GM19043 (cell line): ENCODE results near the gene TRPV2.
"Not testable (repeated sequence)": the region's sequence is repeated elsewhere in the genome, so short reads cannot be mapped to it uniquely, and the experiment has no call there.

Source experiments
- ATAC-seq: cut with Tn5 transposase; IDR thresholded peaks from one replicate; pipeline ENCODE4 v1.9.1; 2021; ENCODE audit warnings: low read depth; ENCODE audit not compliant: unreplicated experiment

TRPV2 gene, protein sequence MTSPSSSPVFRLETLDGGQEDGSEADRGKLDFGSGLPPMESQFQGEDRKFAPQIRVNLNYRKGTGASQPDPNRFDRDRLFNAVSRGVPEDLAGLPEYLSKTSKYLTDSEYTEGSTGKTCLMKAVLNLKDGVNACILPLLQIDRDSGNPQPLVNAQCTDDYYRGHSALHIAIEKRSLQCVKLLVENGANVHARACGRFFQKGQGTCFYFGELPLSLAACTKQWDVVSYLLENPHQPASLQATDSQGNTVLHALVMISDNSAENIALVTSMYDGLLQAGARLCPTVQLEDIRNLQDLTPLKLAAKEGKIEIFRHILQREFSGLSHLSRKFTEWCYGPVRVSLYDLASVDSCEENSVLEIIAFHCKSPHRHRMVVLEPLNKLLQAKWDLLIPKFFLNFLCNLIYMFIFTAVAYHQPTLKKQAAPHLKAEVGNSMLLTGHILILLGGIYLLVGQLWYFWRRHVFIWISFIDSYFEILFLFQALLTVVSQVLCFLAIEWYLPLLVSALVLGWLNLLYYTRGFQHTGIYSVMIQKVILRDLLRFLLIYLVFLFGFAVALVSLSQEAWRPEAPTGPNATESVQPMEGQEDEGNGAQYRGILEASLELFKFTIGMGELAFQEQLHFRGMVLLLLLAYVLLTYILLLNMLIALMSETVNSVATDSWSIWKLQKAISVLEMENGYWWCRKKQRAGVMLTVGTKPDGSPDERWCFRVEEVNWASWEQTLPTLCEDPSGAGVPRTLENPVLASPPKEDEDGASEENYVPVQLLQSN

DNA sequence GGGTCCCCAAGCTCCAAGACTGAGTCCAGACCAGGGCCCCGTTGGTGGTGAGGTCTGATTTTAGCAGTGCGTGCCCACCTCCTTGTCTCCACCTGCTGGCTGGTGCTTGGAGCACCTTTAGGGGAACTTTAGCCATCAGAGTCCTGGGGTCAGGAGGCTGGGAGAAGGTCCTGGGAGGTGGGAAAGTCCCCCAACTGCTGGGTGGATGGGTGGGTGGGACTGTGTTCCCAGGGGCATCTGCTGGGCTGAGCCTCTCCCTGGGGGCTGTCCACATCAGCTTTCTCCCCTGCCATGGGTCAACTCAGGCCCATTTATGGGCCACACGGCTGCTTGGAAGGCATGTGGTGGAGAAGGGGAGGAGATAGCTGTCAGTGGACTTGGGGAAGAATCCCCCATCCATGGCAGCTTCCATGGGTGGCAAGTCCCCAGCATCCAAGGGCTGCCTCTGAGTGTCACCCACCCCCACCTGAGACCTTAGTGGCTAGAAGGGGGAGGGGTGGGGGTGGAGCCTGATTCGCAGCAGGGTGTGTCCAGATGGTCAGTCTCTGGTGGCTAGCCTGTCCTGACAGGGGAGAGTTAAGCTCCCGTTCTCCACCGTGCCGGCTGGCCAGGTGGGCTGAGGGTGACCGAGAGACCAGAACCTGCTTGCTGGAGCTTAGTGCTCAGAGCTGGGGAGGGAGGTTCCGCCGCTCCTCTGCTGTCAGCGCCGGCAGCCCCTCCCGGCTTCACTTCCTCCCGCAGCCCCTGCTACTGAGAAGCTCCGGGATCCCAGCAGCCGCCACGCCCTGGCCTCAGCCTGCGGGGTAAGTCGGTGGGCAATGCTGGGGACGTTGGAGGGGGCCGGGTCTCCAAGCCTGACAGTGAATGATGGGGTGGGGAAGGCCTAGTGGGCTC lies at the start of gene TRPV2:
Gene TRPV2 (plus strand): TSS at position 541 of the 894 bp plus-strand sequence. CDS start 2,098 bp downstream, outside the sequence.
- ATAC-seq: no peak

DNA sequence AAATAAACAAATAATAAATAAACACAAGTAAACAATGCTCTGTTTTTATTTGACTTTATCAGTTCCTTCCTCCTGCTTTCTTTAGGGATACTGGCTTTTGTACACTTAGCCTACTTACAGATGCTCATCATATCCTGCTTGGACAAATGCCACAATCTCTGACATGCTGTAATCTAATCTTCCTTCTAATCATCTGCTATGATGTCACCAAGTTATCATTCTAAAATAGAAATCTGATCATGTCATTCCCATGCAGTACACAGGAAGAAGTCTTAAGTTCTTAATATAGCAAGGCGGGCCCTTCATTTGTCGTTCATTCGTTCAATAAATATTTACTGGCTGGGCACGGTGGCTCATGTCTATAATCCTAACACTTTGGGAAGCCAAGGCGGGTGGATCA lies 43.6 kb upstream of the TRPV2 start:
- no peak for ATAC-seq

DNA sequence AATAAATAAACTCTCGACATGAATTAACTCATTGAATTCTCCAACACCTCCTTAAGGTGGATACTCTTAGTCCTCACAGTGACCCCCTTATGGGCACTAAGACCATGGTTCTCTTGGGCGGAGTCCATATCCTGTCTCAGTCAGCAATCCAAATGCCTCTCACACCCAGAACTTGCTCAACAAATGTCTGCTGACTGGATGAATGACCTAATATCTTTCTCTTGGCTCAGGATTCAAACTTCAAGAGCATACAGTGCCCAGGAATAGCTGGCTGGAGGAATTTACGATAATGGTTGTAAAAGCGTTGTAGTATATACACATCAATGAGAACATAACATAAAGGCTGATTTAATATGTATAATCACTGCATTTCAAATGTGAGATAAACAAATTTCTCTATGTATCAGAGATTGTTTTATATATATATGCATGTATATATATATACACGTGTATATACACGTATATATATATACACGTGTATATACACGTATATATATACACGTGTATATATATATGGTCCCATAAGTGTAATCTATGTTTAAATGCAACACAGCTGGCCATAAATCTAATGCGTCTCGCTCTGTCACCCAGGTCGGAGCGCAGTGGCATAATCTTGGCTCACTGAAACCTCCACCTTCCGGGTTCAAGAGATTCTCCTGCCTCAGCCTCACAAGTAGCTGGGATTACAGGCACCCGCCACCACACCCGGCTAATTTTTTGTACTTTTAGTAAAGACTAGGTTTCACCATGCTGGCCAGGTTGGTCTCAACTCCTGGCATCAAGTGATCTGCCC lies 41.0 kb upstream of the TRPV2 start:
- ATAC-seq: no peak

DNA sequence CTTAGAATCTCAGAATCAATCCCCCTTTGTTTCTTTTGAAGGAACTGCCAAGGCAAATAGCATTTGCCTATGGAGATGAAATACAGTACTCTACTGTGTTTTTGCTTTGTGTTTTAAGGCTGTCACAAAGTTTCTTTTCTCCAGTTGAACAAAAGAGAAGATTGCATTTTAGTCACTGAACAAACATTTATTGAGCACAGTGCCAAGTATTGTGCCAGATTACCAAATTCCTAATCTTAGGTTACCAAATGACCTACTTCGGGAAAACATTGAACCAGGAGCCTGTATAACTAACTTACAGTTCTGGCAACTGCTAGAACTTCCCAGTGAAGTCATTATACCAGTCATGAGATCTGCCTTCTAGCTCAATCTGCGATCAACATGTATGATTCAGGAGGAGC lies 37.4 kb upstream of the TRPV2 start:
- no peak for ATAC-seq

DNA sequence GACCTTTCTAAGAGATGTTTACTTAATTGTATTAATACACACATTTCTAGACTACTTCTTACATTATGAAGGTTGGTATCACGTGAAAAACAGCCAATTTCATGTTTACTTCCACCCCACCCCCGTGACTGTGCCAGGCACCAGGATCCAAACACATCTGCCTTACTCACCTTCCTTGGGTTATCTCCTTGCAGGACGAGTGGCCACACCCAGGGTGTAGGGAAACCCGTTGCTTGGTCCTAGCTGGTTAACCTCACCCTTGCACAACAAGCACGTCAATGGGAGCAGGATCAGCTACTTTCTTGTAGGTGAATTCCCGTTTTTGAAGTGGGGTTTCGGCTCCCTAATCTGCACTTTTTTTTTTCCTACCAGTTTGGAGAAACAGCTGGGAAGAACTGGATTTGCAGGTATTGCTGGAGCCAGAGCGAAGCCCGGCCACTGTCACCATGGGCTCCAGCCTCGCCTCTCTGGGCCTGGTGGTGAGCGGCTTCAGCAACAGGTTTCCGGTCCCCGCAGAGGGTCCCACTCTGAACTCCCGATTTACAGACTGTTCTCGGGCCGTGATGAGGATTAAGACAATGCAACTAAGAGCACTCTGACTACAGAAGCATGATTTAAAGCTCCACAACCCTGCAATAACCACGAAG lies 36.6 kb upstream of the TRPV2 start:
- no peak for ATAC-seq

DNA sequence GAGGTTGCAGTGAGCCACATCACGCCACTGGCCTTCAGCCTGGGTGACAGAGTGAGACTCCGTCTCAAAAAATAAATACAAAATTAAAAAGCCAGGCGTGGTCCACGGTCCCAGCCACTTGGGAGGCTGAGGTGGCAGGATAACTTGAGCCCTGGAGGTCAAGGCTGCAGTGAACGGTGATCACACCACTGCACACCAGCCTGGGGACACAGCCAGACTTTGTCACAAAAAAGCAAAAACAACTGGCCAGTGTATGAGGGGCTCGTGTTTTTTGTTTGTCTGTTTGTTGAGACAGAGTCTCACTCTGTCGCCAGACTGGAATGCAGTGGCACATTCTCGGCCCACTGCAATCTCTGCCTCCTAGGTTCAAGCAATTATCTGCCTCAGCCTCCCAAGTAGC lies 35.7 kb upstream of the TRPV2 start:
- ATAC-seq: no peak

DNA sequence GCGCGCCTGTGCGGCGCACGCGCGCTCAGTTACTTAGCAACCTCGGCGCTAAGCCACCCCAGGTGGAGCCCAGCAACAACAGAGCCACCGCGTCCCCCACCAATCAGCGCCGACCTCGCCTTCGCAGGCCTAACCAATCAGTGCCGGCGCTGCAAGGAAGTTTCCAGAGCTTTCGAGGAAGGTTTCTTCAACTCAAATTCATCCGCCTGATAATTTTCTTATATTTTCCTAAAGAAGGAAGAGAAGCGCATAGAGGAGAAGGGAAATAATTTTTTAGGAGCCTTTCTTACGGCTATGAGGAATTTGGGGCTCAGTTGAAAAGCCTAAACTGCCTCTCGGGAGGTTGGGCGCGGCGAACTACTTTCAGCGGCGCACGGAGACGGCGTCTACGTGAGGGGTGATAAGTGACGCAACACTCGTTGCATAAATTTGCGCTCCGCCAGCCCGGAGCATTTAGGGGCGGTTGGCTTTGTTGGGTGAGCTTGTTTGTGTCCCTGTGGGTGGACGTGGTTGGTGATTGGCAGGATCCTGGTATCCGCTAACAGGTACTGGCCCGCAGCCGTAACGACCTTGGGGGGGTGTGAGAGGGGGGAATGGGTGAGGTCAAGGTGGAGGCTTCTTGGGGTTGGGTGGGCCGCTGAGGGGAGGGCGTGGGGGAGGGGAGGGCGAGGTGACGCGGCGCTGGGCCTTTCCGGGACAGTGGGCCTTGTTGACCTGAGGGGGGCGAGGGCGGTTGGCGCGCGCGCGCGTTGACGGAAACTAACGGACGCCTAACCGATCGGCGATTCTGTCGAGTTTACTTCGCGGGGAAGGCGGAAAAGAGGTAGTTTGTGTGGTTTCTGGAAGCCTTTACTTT lies 34.5 kb upstream of the TRPV2 start, which contains the start of gene UBB:
Gene UBB (plus strand): TSS at position 452 of the 856 bp plus-strand sequence. CDS start 817 bp downstream, outside the sequence.
- peak; percentile 92 for ATAC-seq

DNA sequence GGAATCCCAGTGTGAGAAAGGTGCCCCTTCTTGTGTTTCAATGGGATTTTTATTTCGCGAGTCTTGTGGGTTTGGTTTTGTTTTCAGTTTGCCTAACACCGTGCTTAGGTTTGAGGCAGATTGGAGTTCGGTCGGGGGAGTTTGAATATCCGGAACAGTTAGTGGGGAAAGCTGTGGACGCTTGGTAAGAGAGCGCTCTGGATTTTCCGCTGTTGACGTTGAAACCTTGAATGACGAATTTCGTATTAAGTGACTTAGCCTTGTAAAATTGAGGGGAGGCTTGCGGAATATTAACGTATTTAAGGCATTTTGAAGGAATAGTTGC lies 33.9 kb upstream of the TRPV2 start:
- no peak for ATAC-seq

DNA sequence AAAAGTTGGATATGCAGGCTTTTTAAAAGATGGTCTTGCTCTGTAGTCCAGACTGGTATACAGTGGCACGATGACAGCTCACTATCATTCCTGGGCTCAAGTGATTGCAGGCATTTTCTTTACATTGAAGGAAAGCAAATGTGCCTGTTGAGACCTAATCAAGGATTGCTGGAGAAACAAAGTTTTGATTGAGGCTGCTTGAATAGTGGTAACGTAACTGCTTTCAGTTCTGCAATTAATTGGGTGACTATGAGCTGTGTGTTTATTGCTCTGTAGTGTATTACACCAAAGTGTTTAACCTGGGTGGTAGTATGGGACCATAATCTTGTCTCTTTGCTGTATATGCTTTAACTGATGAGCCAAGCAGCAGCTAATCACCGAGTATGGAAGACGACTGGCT lies 32.2 kb upstream of the TRPV2 start:
- no peak for ATAC-seq

DNA sequence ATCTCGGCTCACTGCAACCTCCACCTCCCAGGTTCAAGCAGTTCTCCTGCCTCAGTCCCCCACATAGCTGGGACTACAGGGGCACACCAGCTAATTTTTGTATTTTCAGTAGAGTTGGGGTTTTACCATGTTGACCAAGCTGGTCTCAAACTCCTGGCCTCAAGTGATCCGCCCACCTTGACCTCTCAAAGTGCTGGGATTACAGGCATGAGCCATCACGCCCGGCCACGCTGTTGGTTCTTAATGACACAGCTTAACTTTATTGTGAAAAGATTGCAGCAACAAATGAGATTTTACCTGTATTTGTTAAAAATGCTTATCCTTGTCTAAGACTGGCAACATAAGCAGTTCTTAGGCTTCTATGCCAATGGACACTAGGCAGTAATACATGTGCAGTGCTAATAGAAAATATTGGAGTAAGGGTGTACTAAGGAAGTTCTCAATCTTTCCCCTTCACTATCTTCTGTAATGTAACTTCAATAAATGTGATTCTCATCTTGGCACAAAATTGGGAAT lies 31.5 kb upstream of the TRPV2 start:
- no peak for ATAC-seq

DNA sequence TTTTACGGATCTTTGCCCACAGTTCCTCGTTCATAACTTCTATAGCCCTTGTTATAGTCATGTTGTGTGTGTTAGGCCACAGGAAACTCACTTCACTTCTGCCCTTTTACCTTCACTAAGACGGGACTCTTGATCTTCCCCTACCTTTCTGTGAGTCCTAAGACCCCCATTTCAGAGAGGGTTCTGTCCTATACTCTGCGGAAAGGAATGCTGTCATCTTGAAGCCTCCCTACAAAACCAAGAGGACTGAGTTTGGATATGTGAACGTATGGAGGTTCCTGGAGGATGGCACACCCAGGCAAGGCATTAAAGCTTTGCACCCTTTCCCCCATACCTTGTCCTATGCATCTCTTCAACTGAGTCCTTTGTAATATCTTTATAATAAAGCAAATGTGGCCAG lies 30.8 kb upstream of the TRPV2 start:
- no peak for ATAC-seq

DNA sequence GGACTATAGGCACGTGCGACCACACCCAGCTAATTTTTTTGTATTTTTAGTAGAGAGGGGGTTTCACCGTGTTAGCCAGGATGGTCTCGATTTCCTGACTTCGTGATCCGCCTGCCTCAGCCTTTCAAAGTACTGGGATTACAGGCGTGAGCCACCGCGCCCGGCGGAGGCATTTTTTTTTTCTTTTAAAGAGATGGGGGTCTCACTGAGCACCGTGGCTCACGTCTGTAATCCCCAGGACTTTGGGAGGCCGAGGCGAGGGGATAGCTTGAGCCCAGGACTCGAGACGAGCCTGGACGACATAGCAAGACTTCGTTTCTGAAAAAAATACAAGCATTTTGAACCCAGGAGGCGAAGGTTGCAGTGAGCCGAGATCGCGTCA lies 29.3 kb upstream of the TRPV2 start:
- not testable (repeated sequence) for ATAC-seq

DNA sequence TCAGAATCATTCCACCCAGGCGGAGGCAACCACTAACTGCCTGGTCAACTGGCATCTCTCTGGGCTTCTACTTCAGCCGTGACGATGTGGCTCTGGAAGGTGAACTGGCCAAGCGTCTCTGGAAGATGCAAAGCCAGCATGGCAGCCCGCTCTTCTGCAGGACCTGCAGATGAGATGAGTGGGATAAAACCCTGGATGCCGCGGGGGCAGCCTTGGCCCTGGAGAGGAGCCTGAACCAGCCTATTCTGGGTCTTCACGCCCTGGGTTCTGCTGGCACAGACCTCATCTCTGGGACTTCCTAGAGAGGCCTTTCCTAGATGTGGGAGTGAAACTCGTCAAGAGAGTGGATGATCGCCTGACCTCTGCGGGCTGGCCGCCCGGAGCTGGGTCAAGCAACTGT lies 23.9 kb upstream of the TRPV2 start:
- no peak for ATAC-seq

DNA sequence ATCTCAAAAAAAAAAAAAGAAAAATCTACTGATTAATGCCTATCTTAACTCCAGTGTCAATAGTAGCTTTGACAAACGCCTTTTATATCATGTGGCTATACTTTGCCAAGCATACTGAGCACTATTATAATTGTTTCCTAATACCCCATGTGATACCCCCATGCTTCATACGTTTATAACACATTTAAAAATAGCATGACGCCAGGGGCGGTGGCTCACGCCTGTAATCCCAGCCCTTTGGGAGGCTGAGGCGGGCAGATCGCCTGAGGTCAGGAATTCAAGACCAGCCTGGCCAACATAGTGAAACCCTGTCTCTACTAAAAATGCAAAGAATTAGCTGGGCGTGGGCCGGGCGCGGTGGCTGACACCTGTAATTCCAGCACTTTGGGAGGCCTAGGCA lies 22.9 kb upstream of the TRPV2 start:
- not testable (repeated sequence) for ATAC-seq

DNA sequence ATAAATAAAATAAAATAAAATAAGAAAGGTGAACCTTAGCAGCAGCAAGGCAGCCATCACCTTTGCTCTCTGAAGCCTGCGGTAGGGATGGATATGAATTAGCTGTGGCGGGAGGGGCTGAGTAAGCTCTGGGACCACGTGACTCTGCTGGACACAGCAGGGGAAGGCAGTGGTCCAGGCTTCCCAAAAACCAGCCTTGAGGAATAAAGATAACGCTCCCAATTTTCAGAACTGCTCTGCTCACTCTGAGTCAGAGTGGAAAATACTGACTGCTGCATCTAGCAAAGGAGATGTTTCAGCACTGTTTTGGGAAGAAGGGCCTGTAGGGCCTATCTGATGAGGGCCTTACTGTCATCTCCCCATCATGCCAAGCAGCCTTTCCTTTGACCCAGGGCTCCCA lies 19.5 kb upstream of the TRPV2 start:
- ATAC-seq: not testable (repeated sequence)

DNA sequence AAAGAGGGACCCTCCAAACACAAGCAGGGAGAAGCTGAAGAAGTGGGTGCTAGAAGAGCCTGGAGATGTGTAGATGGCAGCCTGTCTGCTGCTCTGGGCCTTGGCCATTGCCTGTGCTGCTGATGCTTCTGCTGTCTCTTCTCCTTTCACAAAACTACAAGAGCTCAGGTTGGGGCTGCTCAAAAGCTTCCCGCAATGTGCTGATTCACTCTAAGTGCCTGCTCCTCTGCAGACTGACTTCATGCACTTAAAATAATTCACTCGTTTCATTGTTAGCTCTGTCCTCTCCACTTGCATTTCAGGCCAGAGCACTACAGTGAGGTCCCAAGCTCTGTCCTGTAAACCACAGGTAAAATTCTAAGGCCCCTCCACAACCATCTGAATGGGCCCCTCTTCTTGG lies 18.7 kb upstream of the TRPV2 start:
- ATAC-seq: not testable (repeated sequence)

DNA sequence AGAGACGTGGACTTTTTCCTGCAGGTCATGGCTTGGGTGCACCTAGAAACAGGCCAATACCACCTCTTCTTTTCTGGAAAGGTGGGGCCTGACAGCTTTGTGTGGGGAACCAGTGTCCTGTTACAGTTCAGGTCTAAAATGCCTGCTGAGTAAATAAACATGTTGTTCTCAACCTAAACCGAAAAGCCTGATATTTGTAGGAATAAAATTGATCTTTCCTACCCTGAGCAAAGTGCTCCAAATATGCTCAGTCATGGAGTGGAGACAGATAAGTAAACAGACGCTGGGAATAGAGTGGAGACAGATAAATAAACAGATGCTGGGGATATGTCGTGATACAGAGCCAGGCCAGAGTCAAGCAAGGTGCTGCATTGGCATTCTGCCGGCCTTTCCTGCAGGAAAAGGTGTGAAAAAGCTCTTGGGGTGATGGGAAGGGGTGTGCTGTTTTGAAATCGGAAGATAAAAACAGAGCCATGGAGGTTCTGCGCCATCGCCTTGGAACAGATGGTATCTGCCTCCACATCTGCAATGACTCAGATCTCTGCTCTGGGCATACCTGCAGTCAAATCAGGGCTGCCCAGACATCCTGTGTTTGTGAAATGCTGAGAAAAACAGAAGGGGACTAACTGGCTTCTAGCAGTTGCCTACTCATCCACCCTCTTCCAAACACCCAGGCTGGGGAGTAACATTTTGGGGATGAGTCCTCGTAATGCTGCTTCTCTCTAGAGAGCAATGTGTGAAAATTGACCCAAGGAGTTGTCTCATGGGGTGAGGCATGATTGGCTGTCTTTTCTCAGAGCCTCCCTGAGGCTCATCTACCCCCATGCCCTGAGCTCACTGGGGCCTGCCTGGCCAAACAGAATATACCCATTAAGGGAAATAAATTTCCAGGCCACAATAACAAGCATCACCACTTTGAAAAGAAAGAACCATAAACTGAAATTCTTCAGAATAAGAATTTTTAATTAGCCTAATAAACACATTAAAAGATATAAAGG lies 16.8 kb upstream of the TRPV2 start:
- peak; percentile 64 for ATAC-seq
